MCF 10A (cell line): ENCODE results near the gene TMEM88. TPM values are rescaled to one million over a fixed set of nuclear protein-coding genes. Genes with fewer than 3 reads are reported as not detected.

Experiments
- BruUV-seq: library from RNA; stranded (reverse); fragments of 400-500 nt; replicated peaks from 2 replicates; lab custom pipeline; 2021; lab: Mats Ljungman, UMichigan
- CTCF ChIA-PET: fragments of 300-600 bp; sonication (Branson Sonifier 250); formaldehyde crosslinking; extraction: SDS; loops from one replicate; lab custom pipeline; 2021; ENCODE audit warnings: antibody characterized with exemption, inconsistent platforms; lab: Yijun Ruan, JAX
- POLR2A ChIA-PET: fragments of 300-600, 350-650 bp; sonication (Branson Sonifier 250); formaldehyde crosslinking; extraction: SDS; loops from one replicate; lab custom pipeline; 2020; ENCODE audit warnings: antibody characterized with exemption, inconsistent platforms; lab: Yijun Ruan, JAX
- DNase-seq: peaks from one replicate; pipeline ENCODE4 v3.0.0-alpha.2; 2018; ENCODE audit not compliant: unreplicated experiment
- H3K27ac Mint-ChIP-seq: one replicate; pipeline ENCODE4 v1.8.0; 2022; ENCODE audit warnings: mild to moderate bottlenecking, low read depth, mixed read lengths; ENCODE audit not compliant: unreplicated experiment
- H3K27me3 Mint-ChIP-seq: one replicate; pipeline ENCODE4 v1.8.0; 2022; ENCODE audit warnings: mixed read lengths; ENCODE audit not compliant: insufficient read depth, unreplicated experiment
- H3K36me3 Mint-ChIP-seq: one replicate; pipeline ENCODE4 v1.8.0; 2022; ENCODE audit warnings: mild to moderate bottlenecking, moderate library complexity, mixed read lengths; ENCODE audit not compliant: insufficient read depth, unreplicated experiment
- H3K4me1 Mint-ChIP-seq: one replicate; pipeline ENCODE4 v1.8.0; 2022; ENCODE audit warnings: mixed read lengths; ENCODE audit not compliant: insufficient read depth, unreplicated experiment
- H3K4me3 Mint-ChIP-seq: one replicate; pipeline ENCODE4 v1.8.0; 2022; ENCODE audit warnings: mild to moderate bottlenecking, moderate library complexity, mixed read lengths; ENCODE audit not compliant: unreplicated experiment
- H3K9me3 Mint-ChIP-seq: one replicate; pipeline ENCODE4 v1.8.0; 2022; ENCODE audit warnings: mixed read lengths; ENCODE audit not compliant: unreplicated experiment
- CTCF ChIP-seq: fragments of 200-600 bp; IDR thresholded peaks from one replicate; pipeline ENCODE4 v1.8.0; 2022; ENCODE audit warnings: antibody characterized with exemption, mild to moderate bottlenecking; ENCODE audit not compliant: unreplicated experiment
- intact Hi-C: fragments of 100-400 bp; cut with micrococcal nuclease; formaldehyde crosslinking; loops from 2 replicates; pipeline ENCODE4 v1.14.1; 2022
- total RNA-seq: library from RNA; stranded (reverse); gene quantifications from 2 replicates; pipeline ENCODE4 v1.2.3, GENCODE V29; 2022

Gene TMEM88
- total RNA-seq, 1 experiment from 2014 or later: 4.4 TPM

GRCh38 chr17:7837408-7838088, 17.3 kb upstream of the TMEM88 start:
- Mint-ChIP-seq H3K27ac (peak overlapping the region; percentile 99), H3K9me3 (no peaks in the 10 kb centered on the region), H3K4me3 (peak overlapping the region; percentile 89), H3K27me3 (no peaks in the 10 kb centered on the region), H3K4me1 (peaks cover 61% of the 10 kb centered on the region), H3K36me3 (peaks cover 32% of the 10 kb centered on the region)
- intact Hi-C loops: loop anchor here (2.0 kb wide), 1 partner anchor 49 kb away; no protein-coding TSS in a partner anchor
- DNase-seq: no peak
- POLR2A ChIA-PET: interaction anchor here (0.6 to 6.6 kb wide), 16 partner anchors 19 to 433 kb away, joined by 3 to 70 read pairs (median 4); partner anchors contain the start of genes CYB5D1, DNAH2, FXR2 and MPDU1
- BruUV-seq: no TSS peak
- no peak for TF ChIP-seq CTCF
- CTCF ChIA-PET: interaction anchor here (0.6 to 2.1 kb wide), 6 partner anchors 13 to 251 kb away, joined by 3 to 10 read pairs (median 4); no protein-coding TSS in a partner anchor

- CTCF ChIA-PET: interaction anchor here (0.6 to 5.8 kb wide), 5 partner anchors 13 to 219 kb away, joined by 3 to 32 read pairs (median 6); no protein-coding TSS in a partner anchor
- H3K36me3 Mint-ChIP-seq: peaks cover 39% of the 10 kb centered on the region
- BruUV-seq: no TSS peak
Measured at GRCh38 chr17:7838090-7839075, 16.5 kb upstream of the TMEM88 start.

GRCh38 chr17:7839190-7839875, 15.5 kb upstream of the TMEM88 start:
- Mint-ChIP-seq H3K4me3 (peak overlapping the region; percentile 89), H3K36me3 (peaks cover 49% of the 10 kb centered on the region), H3K4me1 (peaks cover 58% of the 10 kb centered on the region), H3K27me3 (no peaks in the 10 kb centered on the region), H3K27ac (peak overlapping the region; percentile 87), H3K9me3 (no peaks in the 10 kb centered on the region)
- BruUV-seq: no TSS peak
- no peak for TF ChIP-seq CTCF
- CTCF ChIA-PET: interaction anchor here (1.2 to 5.8 kb wide), 4 partner anchors 12 to 96 kb away, joined by 3 to 32 read pairs (median 6); no protein-coding TSS in a partner anchor
- DNase-seq: no peak
- intact Hi-C loops: no loop called here
- POLR2A ChIA-PET: interaction anchor here (0.6 to 6.6 kb wide), 5 partner anchors 14 to 280 kb away, joined by 3 to 70 read pairs (median 4); partner anchors contain the start of genes CYB5D1, NAA38, TMEM88 and TP53

More at GRCh38 chr17:7838090-7839075, 16.5 kb upstream of the TMEM88 start:
- DNase-seq: no peak
- peaks cover 62% of the 10 kb centered on the region for H3K4me1 Mint-ChIP-seq
- no peaks in the 10 kb centered on the region for H3K27me3 Mint-ChIP-seq
- no peaks in the 10 kb centered on the region for H3K9me3 Mint-ChIP-seq
- peak overlapping the region; percentile 87 for H3K27ac Mint-ChIP-seq
- POLR2A ChIA-PET: interaction anchor here (0.6 to 6.6 kb wide), 14 partner anchors 13 to 434 kb away, joined by 3 to 70 read pairs (median 4); partner anchors contain the start of genes CYB5D1, DNAH2, FXR2 and MPDU1
- no peak for TF ChIP-seq CTCF
- intact Hi-C loops: no loop called here
- peak overlapping the region; percentile 89 for H3K4me3 Mint-ChIP-seq
